GM06990 (cell line): ENCODE results near the gene TSPAN2.
A peak's percentile ranks its signal among the peaks of the same experiment; 100 is the strongest.

ENCODE experiments used
- DNase-seq: peaks from one replicate; pipeline ENCODE4 v3.0.0-alpha.2; 2011; ENCODE audit not compliant: insufficient read length; ENCODE audit errors: extremely low read depth
- H3K27me3 ChIP-seq: replicated peaks from 2 replicates; pipeline ENCODE4 v1.6.0; 2011; ENCODE audit warnings: low read length; ENCODE audit not compliant: control insufficient read depth, insufficient read depth
- H3K36me3 ChIP-seq: 2 replicates; pipeline ENCODE4 v1.5.1; 2011; ENCODE audit warnings: low read length; ENCODE audit not compliant: control insufficient read depth, insufficient read depth
- H3K4me3 ChIP-seq: replicated peaks from 2 replicates; pipeline ENCODE4 v1.5.1; 2011; ENCODE audit warnings: low read depth, mild to moderate bottlenecking, control low read depth, low read length
- CTCF ChIP-seq: IDR thresholded peaks from 2 replicates; pipeline ENCODE4 v1.5.1; 2011; ENCODE audit warnings: low read length, control low read depth, mild to moderate bottlenecking, inconsistent platforms; ENCODE audit not compliant: insufficient read depth, poor library complexity, severe bottlenecking

Gene TSPAN2

GRCh38 chr1:115065021-115065420, 24.3 kb downstream of the TSPAN2 start:
- no peaks in the 10 kb centered on the region for H3K36me3 ChIP-seq
- DNase-seq: no peak

GRCh38 chr1:115064461-115064860, 24.8 kb downstream of the TSPAN2 start:
- H3K27me3 ChIP-seq: no peaks in the 10 kb centered on the region
- H3K4me3 ChIP-seq: no peak overlapping the region
- no peaks in the 10 kb centered on the region for H3K36me3 ChIP-seq
- no peak for TF ChIP-seq CTCF
- DNase-seq: no peak

More at GRCh38 chr1:115065021-115065420, 24.3 kb downstream of the TSPAN2 start:
- TF ChIP-seq CTCF: no peak
- Histone ChIP-seq H3K4me3 (no peak overlapping the region), H3K27me3 (no peaks in the 10 kb centered on the region)

- no peaks in the 10 kb centered on the region for H3K36me3 ChIP-seq
- no peak for DNase-seq
- H3K27me3 ChIP-seq: no peaks in the 10 kb centered on the region; the same call in 1 of the 2 replicates
- no peak overlapping the region for H3K4me3 ChIP-seq
- no peak for TF ChIP-seq CTCF
Measured at GRCh38 chr1:115063228-115063901, 25.9 kb downstream of the TSPAN2 start.

- H3K4me3 ChIP-seq: no peak overlapping the region
- H3K27me3 ChIP-seq: no peaks in the 10 kb centered on the region; the same call in 1 of the 2 replicates
- DNase-seq: peak; percentile 76
- no peaks in the 10 kb centered on the region for H3K36me3 ChIP-seq
- TF ChIP-seq CTCF: no peak
Measured at GRCh38 chr1:115062542-115063004, 26.7 kb downstream of the TSPAN2 start.

GRCh38 chr1:115060501-115060900, 28.8 kb downstream of the TSPAN2 start:
- TF ChIP-seq CTCF: no peak
- no peak overlapping the region for H3K4me3 ChIP-seq
- no peaks in the 10 kb centered on the region for H3K36me3 ChIP-seq
- H3K27me3 ChIP-seq: no peaks in the 10 kb centered on the region; the same call in 1 of the 2 replicates
- DNase-seq: no peak
